H9 (cell line): ENCODE results near the gene NACC2. TPM values are rescaled to one million over a fixed set of nuclear protein-coding genes. Genes with fewer than 3 reads are reported as not detected.
A peak's percentile ranks its signal among the peaks of the same experiment; 100 is the strongest.

ENCODE experiments used
- DNase-seq: peaks from one replicate; pipeline ENCODE4 v3.0.0-alpha.2; 2017
- H2AFZ ChIP-seq: one replicate; pipeline ENCODE4 v1.6.1; 2013; ENCODE audit warnings: mild to moderate bottlenecking, low read length, control low read depth, moderate library complexity
- H2AK5ac ChIP-seq: 2 replicates; pipeline ENCODE4 v1.6.1; 2013; ENCODE audit warnings: low read length, control low read depth, mixed read lengths; ENCODE audit not compliant: insufficient read length
- H2BK120ac ChIP-seq: one replicate; pipeline ENCODE4 v1.6.1; 2013; ENCODE audit warnings: low read depth, mild to moderate bottlenecking, low read length, control low read depth, inconsistent platforms; ENCODE audit not compliant: poor library complexity, severe bottlenecking
- H2BK12ac ChIP-seq: 2 replicates; pipeline ENCODE4 v1.6.1; 2013; ENCODE audit warnings: low read length, control low read depth, mixed read lengths, low read depth; ENCODE audit not compliant: insufficient read length
- H2BK15ac ChIP-seq: 2 replicates; pipeline ENCODE4 v1.6.1; 2013; ENCODE audit warnings: low read depth, low read length, control low read depth
- H2BK20ac ChIP-seq: one replicate; pipeline ENCODE4 v1.6.1; 2013; ENCODE audit warnings: low read depth, mild to moderate bottlenecking, low read length, control low read depth, inconsistent platforms; ENCODE audit not compliant: poor library complexity, severe bottlenecking
- H2BK5ac ChIP-seq: 2 replicates; pipeline ENCODE4 v1.6.1; 2013; ENCODE audit warnings: low read length, control low read depth, mixed read lengths; ENCODE audit not compliant: insufficient read length
- H3K14ac ChIP-seq: 2 replicates; pipeline ENCODE4 v1.6.1; 2013; ENCODE audit warnings: low read length, control low read depth; ENCODE audit not compliant: insufficient read depth
- H3K18ac ChIP-seq: 2 replicates; pipeline ENCODE4 v1.6.1; 2013; ENCODE audit warnings: low read depth, mild to moderate bottlenecking, mixed read lengths, low read length, control low read depth; ENCODE audit not compliant: insufficient read length
- H3K23ac ChIP-seq: 2 replicates; pipeline ENCODE4 v1.6.1; 2013; ENCODE audit warnings: low read length, control low read depth, mixed read lengths, low read depth; ENCODE audit not compliant: insufficient read length
- H3K23me2 ChIP-seq: 2 replicates; pipeline ENCODE4 v1.6.1; 2013; ENCODE audit warnings: low read depth, mild to moderate bottlenecking, mixed read lengths, low read length, control low read depth; ENCODE audit not compliant: insufficient read length, poor library complexity, severe bottlenecking
- H3K27ac ChIP-seq: 2 replicates; pipeline ENCODE4 v1.5.1; 2013; ENCODE audit warnings: low read length, control low read depth, mixed read lengths, low read depth; ENCODE audit not compliant: insufficient read length
- H3K27me3 ChIP-seq: 2 replicates; pipeline ENCODE4 v1.6.1; 2013; ENCODE audit warnings: low read length, control low read depth, inconsistent platforms; ENCODE audit not compliant: insufficient read depth
- H3K4ac ChIP-seq: 2 replicates; pipeline ENCODE4 v1.6.1; 2013; ENCODE audit warnings: low read depth, mild to moderate bottlenecking, control low read depth, inconsistent platforms, low read length, moderate library complexity
- H3K4me1 ChIP-seq: 2 replicates; pipeline ENCODE4 v1.6.1; 2013; ENCODE audit warnings: low read length, control low read depth, inconsistent platforms; ENCODE audit not compliant: insufficient read depth
- H3K4me2 ChIP-seq: 2 replicates; pipeline ENCODE4 v1.6.1; 2013; ENCODE audit warnings: low read length, control low read depth, mixed read lengths; ENCODE audit not compliant: insufficient read length, insufficient read depth
- H3K56ac ChIP-seq: 2 replicates; pipeline ENCODE4 v1.6.1; 2013; ENCODE audit warnings: low read depth, mild to moderate bottlenecking, mixed read lengths, low read length, control low read depth; ENCODE audit not compliant: insufficient read length
- H3K79me1 ChIP-seq: 2 replicates; pipeline ENCODE4 v1.6.1; 2013; ENCODE audit warnings: low read depth, mild to moderate bottlenecking, moderate library complexity, low read length, control low read depth, inconsistent platforms; ENCODE audit not compliant: insufficient read depth, poor library complexity, severe bottlenecking
- H3K79me2 ChIP-seq: 2 replicates; pipeline ENCODE4 v1.6.1; 2013; ENCODE audit warnings: low read length, control low read depth, inconsistent platforms; ENCODE audit not compliant: insufficient read depth
- H3K9ac ChIP-seq: 2 replicates; pipeline ENCODE4 v1.6.1; 2013; ENCODE audit warnings: low read length, control low read depth, mixed read lengths; ENCODE audit not compliant: insufficient read length; ENCODE audit errors: extremely low read depth
- H3K9me3 ChIP-seq: one replicate; pipeline ENCODE4 v1.6.1; 2013; ENCODE audit warnings: low read depth, low read length, inconsistent platforms; ENCODE audit not compliant: control insufficient read depth
- H3T11ph ChIP-seq: one replicate; pipeline ENCODE4 v1.6.1; 2013; ENCODE audit warnings: mild to moderate bottlenecking, low read length, control low read depth, inconsistent platforms
- H4K20me1 ChIP-seq: one replicate; pipeline ENCODE4 v1.6.1; 2013; ENCODE audit not compliant: control insufficient read depth, insufficient read length, insufficient read depth
- H4K5ac ChIP-seq: 2 replicates; pipeline ENCODE4 v1.6.1; 2013; ENCODE audit warnings: low read depth, mild to moderate bottlenecking, mixed read lengths, low read length, control low read depth; ENCODE audit not compliant: insufficient read length
- H4K8ac ChIP-seq: replicated peaks from 2 replicates; pipeline ENCODE4 v1.6.1; 2013; ENCODE audit warnings: low read length, control low read depth, mixed read lengths, low read depth; ENCODE audit not compliant: insufficient read length
- H4K91ac ChIP-seq: 2 replicates; pipeline ENCODE4 v1.6.1; 2013; ENCODE audit warnings: low read depth, mild to moderate bottlenecking, moderate library complexity, mixed read lengths, low read length, control low read depth; ENCODE audit not compliant: insufficient read length
- H3K27ac Mint-ChIP-seq, 3 experiments: 2 replicates in 2 of 3; 3 replicates in 1 of 3; pipeline ENCODE4 v1.8.0; 2020 to 2021; ENCODE audit warnings: mixed read lengths in 3 of 3, mild to moderate bottlenecking in 1 of 3, moderate library complexity in 1 of 3
- H3K27me3 Mint-ChIP-seq: 2 replicates; pipeline ENCODE4 v1.8.0; 2021; ENCODE audit warnings: low read depth, mild to moderate bottlenecking, moderate library complexity, mixed read lengths
- H3K36me3 Mint-ChIP-seq, 3 experiments: 2 replicates in 2 of 3; 3 replicates in 1 of 3; pipeline ENCODE4 v1.8.0; 2020 to 2021; ENCODE audit warnings: low read depth in 3 of 3, mixed read lengths in 3 of 3; ENCODE audit not compliant: insufficient read depth in 1 of 3
- H3K4me1 Mint-ChIP-seq, 2 experiments: 2 replicates each; pipeline ENCODE4 v1.8.0; 2020; ENCODE audit warnings: mixed read lengths in 2 of 2
- H3K4me3 Mint-ChIP-seq, 2 experiments: 2 replicates in 1 of 2; 3 replicates in 1 of 2; pipeline ENCODE4 v1.8.0; 2020 to 2021; ENCODE audit warnings: mild to moderate bottlenecking in 2 of 2, mixed read lengths in 2 of 2, moderate library complexity in 1 of 2
- H3K9me3 Mint-ChIP-seq, 2 experiments: 2 replicates in 1 of 2; 3 replicates in 1 of 2; pipeline ENCODE4 v1.8.0; 2020; ENCODE audit warnings: mild to moderate bottlenecking in 2 of 2, mixed read lengths in 2 of 2, moderate library complexity in 1 of 2
- CTCF ChIP-seq: fragments of 200-600 bp; sonication (generic); conservative IDR thresholded peaks from 3 replicates; pipeline ENCODE4 v1.8.0; 2021; ENCODE audit warnings: antibody characterized with exemption, mild to moderate bottlenecking
- whole genome bisulfite sequencing: extraction: QIAGEN DNeasy Blood & Tissue Kit; methylation state at CpG from one replicate; pipeline ENCODE4 v1.1.7; 2013; ENCODE audit warnings: missing lambda C conversion rate, low lambda C conversion rate, mixed read lengths; ENCODE audit not compliant: insufficient read length; ENCODE audit errors: extremely low coverage; 5-methylcytosine and 5-hydroxymethylcytosine counted together
- total RNA-seq: library from RNA; stranded (reverse); gene quantifications from 2 replicates; pipeline ENCODE4 v1.2.1, GENCODE V29; 2021

The NACC2 gene
- total RNA-seq, 1 experiment from 2014 or later, result 11.5 TPM

- no peak overlapping the region for H2AK5ac ChIP-seq
- no peak overlapping the region for H2BK15ac ChIP-seq
- H4K5ac ChIP-seq, result peak overlapping the region; percentile 94
- H3K36me3 Mint-ChIP-seq, result peaks cover 0 to 6% (median 4%) of the 10 kb centered on the region in 3 experiments; a peak in 4 of 7 replicates
- H3K18ac ChIP-seq, result peak overlapping the region; percentile 66
- H3K9ac ChIP-seq, result no peak overlapping the region
- no peaks in the 10 kb centered on the region for H3K27me3 ChIP-seq
- H3K56ac ChIP-seq, result no peak overlapping the region
- peaks cover 5% of the 10 kb centered on the region for H3K9me3 ChIP-seq
- no peak overlapping the region for H3K4me2 ChIP-seq
- no peaks in the 10 kb centered on the region for H3K79me1 ChIP-seq
- H2BK5ac ChIP-seq, result peak overlapping the region; percentile 34
- H2BK120ac ChIP-seq, result no peak overlapping the region
- peaks cover 14% of the 10 kb centered on the region for H3K27me3 Mint-ChIP-seq
- WGBS, result no CpG with 5 or more reads among the region's 2 CpGs
- peaks cover 4% of the 10 kb centered on the region; the same call in 1 of the 2 replicates for H3K4me1 ChIP-seq
- peak overlapping the region; percentile 93 for H3K23ac ChIP-seq
- peaks cover 21 to 24% of the 10 kb centered on the region in 2 experiments for H3K4me1 Mint-ChIP-seq
- no peak for DNase-seq
- H3K4me3 Mint-ChIP-seq, result no peak overlapping the region
- H3K27ac ChIP-seq, result no peak overlapping the region
- H2AFZ ChIP-seq, result no peak overlapping the region
- no peak overlapping the region; a peak in 2 of 7 replicates for H3K27ac Mint-ChIP-seq
- H4K20me1 ChIP-seq, result peaks cover 3% of the 10 kb centered on the region
- no peak overlapping the region for H3K4ac ChIP-seq
- H3T11ph ChIP-seq, result no peak overlapping the region
- no peaks in the 10 kb centered on the region; the same call in 1 of the 2 replicates for H3K79me2 ChIP-seq
- no peak overlapping the region for H2BK12ac ChIP-seq
- H4K91ac ChIP-seq, result no peak overlapping the region
- no peaks in the 10 kb centered on the region; a peak in 2 of 5 replicates for H3K9me3 Mint-ChIP-seq
- H3K23me2 ChIP-seq, result no peaks in the 10 kb centered on the region
- no peak overlapping the region for H2BK20ac ChIP-seq
- peak overlapping the region; percentile 67 for H4K8ac ChIP-seq
- TF ChIP-seq CTCF, result no peak
- H3K14ac ChIP-seq, result no peak overlapping the region
These were observed 70.8 kb downstream of the NACC2 start for GRCh38 chr9:136024286-136024685.
